K562 (cell line): ENCODE measurements around the gene TFEB. TPM values are rescaled to one million over a fixed set of nuclear protein-coding genes. Genes with fewer than 3 reads are reported as not detected.

Experiments
- ARID1B ChIP-seq: fragments of 450-650 bp; IDR thresholded peaks from 2 replicates; pipeline ENCODE4 v1.6.1; 2016; ENCODE audit warnings: antibody characterized with exemption, mild to moderate bottlenecking, inconsistent platforms
- ARID3B ChIP-seq: fragments of 250-450 bp; sonication (Bioruptor Pico); IDR thresholded peaks from 2 replicates; pipeline ENCODE4 v1.4.0; 2020; ENCODE audit warnings: borderline replicate concordance
- BRCA1 ChIP-seq, 2 experiments: fragments of 450-650 bp in 1 of 2; sonication (generic) in 1 of 2; formaldehyde crosslinking in 1 of 2; IDR thresholded peaks; 2 replicates each; pipeline versions ENCODE4 v1.5.0 to v1.6.1; 2017 to 2020; ENCODE audit warnings: mild to moderate bottlenecking in 1 of 2, missing genetic modification reagents in 1 of 2
- CBX1 ChIP-seq: sonication (generic); IDR thresholded peaks from 2 replicates; pipeline ENCODE4 v1.6.1; 2016; ENCODE audit warnings: antibody characterized with exemption, low read depth, mild to moderate bottlenecking
- ELF2 ChIP-seq: fragments of 250-450 bp; sonication (Bioruptor Pico); IDR thresholded peaks from 2 replicates; pipeline ENCODE4 v1.5.0; 2021; ENCODE audit warnings: mild to moderate bottlenecking
- ETS1 ChIP-seq: conservative IDR thresholded peaks from 2 replicates; pipeline ENCODE4 v1.6.1; 2011; ENCODE audit warnings: low read depth, mild to moderate bottlenecking, low read length; ENCODE audit not compliant: control insufficient read depth
- FOS ChIP-seq: IDR thresholded peaks from 3 replicates; pipeline ENCODE4 v1.6.1; 2011; ENCODE audit not compliant: insufficient read length; ENCODE audit errors: extremely low read depth
- FUS ChIP-seq: fragments of 200-400 bp; formaldehyde crosslinking; optimal IDR thresholded peaks from 2 replicates; pipeline ENCODE3; 2017; ENCODE audit warnings: low read depth, low read length
- GABPA ChIP-seq: fragments of 200-800 bp; sonication (Bioruptor generic); conservative IDR thresholded peaks from 2 replicates; pipeline ENCODE4 v1.6.1; 2016; ENCODE audit warnings: low read depth, missing genetic modification characterization, missing compliant biosample characterization
- GABPB1 ChIP-seq: sonication (generic); formaldehyde crosslinking; IDR thresholded peaks from 2 replicates; pipeline ENCODE4 v1.8.0; 2022; ENCODE audit warnings: mild to moderate bottlenecking, missing genetic modification reagents
- GATAD2B ChIP-seq: fragments of 450-650 bp; IDR thresholded peaks from 2 replicates; pipeline ENCODE4 v1.6.1; 2017; ENCODE audit warnings: mild to moderate bottlenecking, borderline replicate concordance
- LARP7 ChIP-seq: fragments of 450-650 bp; IDR thresholded peaks from 2 replicates; pipeline ENCODE4 v1.6.1; 2016
- MITF ChIP-seq: IDR thresholded peaks from 2 replicates; pipeline ENCODE4 v1.6.1; 2014; ENCODE audit warnings: antibody characterized with exemption
- MTA3 ChIP-seq: fragments of 450-650 bp; formaldehyde crosslinking; IDR thresholded peaks from 2 replicates; pipeline ENCODE4 v1.6.1; 2017; ENCODE audit warnings: mild to moderate bottlenecking, borderline replicate concordance
- NR4A1 ChIP-seq, 2 experiments: fragments of 250-450 bp in 1 of 2; fragments of 450-650 bp in 1 of 2; sonication (Bioruptor Pico) in 1 of 2; IDR thresholded peaks; 2 replicates each; pipeline versions ENCODE4 v1.4.0 to v1.6.1; 2016 to 2020; ENCODE audit warnings: mild to moderate bottlenecking in 2 of 2, missing compliant biosample characterization in 1 of 2, missing genetic modification characterization in 1 of 2, moderate library complexity in 1 of 2
- POU5F1 ChIP-seq: fragments of 150-350 bp; IDR thresholded peaks from 2 replicates; pipeline ENCODE4 v1.6.1; 2014; ENCODE audit warnings: borderline replicate concordance, low read length, low read depth, mild to moderate bottlenecking; ENCODE audit not compliant: partially characterized antibody
- RCOR1 ChIP-seq, 2 experiments: IDR thresholded peaks; 2 replicates each; pipeline ENCODE4 v1.6.1; 2012; ENCODE audit warnings: low read depth in 2 of 2, low read length in 2 of 2, borderline replicate concordance in 1 of 2, improper control_type of control experiment in 1 of 2
- SMARCA5 ChIP-seq: fragments of 450-650 bp; IDR thresholded peaks from 2 replicates; pipeline ENCODE4 v1.6.1; 2016
- SMC3 ChIP-seq: conservative IDR thresholded peaks from 2 replicates; pipeline ENCODE4 v1.6.1; 2011; ENCODE audit warnings: low read depth, low read length, improper control_type of control experiment; ENCODE audit not compliant: insufficient read depth
- VEZF1 ChIP-seq: fragments of 200-800 bp; sonication (Bioruptor generic); IDR thresholded peaks from 2 replicates; pipeline ENCODE4 v1.6.1; 2017; ENCODE audit warnings: missing genetic modification characterization, missing compliant biosample characterization
- ZEB2 ChIP-seq: fragments of 450-650 bp; IDR thresholded peaks from 2 replicates; pipeline ENCODE4 v1.6.1; 2016
- ZNF175 ChIP-seq: fragments of 200-800 bp; sonication (Bioruptor generic); IDR thresholded peaks from 2 replicates; pipeline ENCODE4 v1.6.1; 2016; ENCODE audit warnings: low read depth, mild to moderate bottlenecking, missing genetic modification characterization, missing compliant biosample characterization
- ZNF197 ChIP-seq: fragments of 200-800 bp; sonication (Bioruptor generic); IDR thresholded peaks from 2 replicates; pipeline ENCODE4 v1.6.1; 2016; ENCODE audit warnings: low read depth, missing genetic modification characterization, missing compliant biosample characterization
- polyA plus RNA-seq, 8 experiments: library from polyadenylated mRNA; depleted of rRNA in 4 of 8; stranded (reverse) in 5 of 8; unstranded in 3 of 8; fragments of >200 nt; fragmentation: Nextera tagmentation in 2 of 8; fragmentation: Illumina TruSeq in 1 of 8; extraction: Ambion mirVana in 2 of 8; extraction: Trizol in 1 of 8; gene quantifications; 2 replicates each; pipeline versions ENCODE4 v1.2.1 to v1.2.3, GENCODE V29; 2011 to 2014; ENCODE audit warnings: inconsistent platforms in 1 of 8, missing spikeins in 1 of 8
- total RNA-seq, 7 experiments: library from RNA; depleted of rRNA in 6 of 7; stranded (reverse); fragments of >200 nt in 6 of 7; fragmentation: Illumina TruSeq in 2 of 7; extraction: Trizol in 2 of 7; gene quantifications; 2 replicates each; pipeline versions ENCODE4 v1.2.1 to v1.2.3, GENCODE V29; 2011 to 2021; ENCODE audit warnings: low replicate concordance in 1 of 7

The TFEB gene
- total and polyA plus RNA-seq, 9 of the 15 experiments (the other 6 are each of a cell fraction or from before 2014, with no cell fraction given) = 0.04 to 4.7 (median 2.0) TPM

- TF ChIP-seq ETS1 (no peak), FOS (no peak), FUS (no peak), GATAD2B (no peak), ELF2 (no peak), MITF (no peak), VEZF1 (peak; percentile 77), NR4A1 (CRISPR knock-in tag; IDR thresholded peaks at IDR 0.05) (no peak), NR4A1 (tag; IDR thresholded peaks at IDR 0.05) (no peak), GABPB1 (no peak), MTA3 (no peak), ZNF197 (CRISPR knock-in tag) (no peak), POU5F1 (no peak), ZNF175 (CRISPR knock-in tag) (no peak), CBX1 (no peak), LARP7 (no peak), RCOR1 (IDR thresholded peaks at IDR 0.05; ENCODE audit: borderline replicate concordance in 1 of 2, low read depth in 2 of 2, low read length in 2 of 2) (no peak), ARID3B (no peak), GABPA (tag) (no peak; the same call in 1 of the 2 replicates), SMARCA5 (no peak), BRCA1 (IDR thresholded peaks at IDR 0.05) (no peak), BRCA1 (CRISPR knock-in tag; IDR thresholded peaks at IDR 0.05) (0 out of 2 replicates have a peak, but pooled peaks have one; percentile 62), SMC3 (no peak), ZEB2 (no peak), ARID1B (no peak)
Measured at GRCh38 chr6:41734666-41735426, 562 bp downstream of the TFEB start (continued).
